Activated CD8-positive, alpha-beta memory T cell treated with anti-CD3 and anti-CD28 coated beads, Interleukin-2, amount 10 ng/mL, durations not matched to agents 7 days and 5 days (primary cell): ENCODE data around the gene KIF2A. TPM values are rescaled to one million over a fixed set of nuclear protein-coding genes. Genes with fewer than 3 reads are reported as not detected.

Source experiments
- ATAC-seq: fragments of 150-1000 bp; cut with Tn5 transposase; one replicate; pipeline ENCODE4 v1.10.0; 2021; ENCODE audit warnings: moderate library complexity
- CTCF ChIA-PET: fragments of 350-600 bp; sonication (Branson Sonifier 250); formaldehyde crosslinking; loops from one replicate; lab custom pipeline; 2021; ENCODE audit warnings: antibody characterized with exemption; lab: Charles Lee
- DNase-seq: peaks from one replicate; pipeline ENCODE4 v3.0.0-alpha.2; 2020
- H3K27ac Mint-ChIP-seq: one replicate; pipeline ENCODE4 v1.8.0; 2021; ENCODE audit warnings: mild to moderate bottlenecking, mixed read lengths
- H3K27me3 Mint-ChIP-seq: one replicate; pipeline ENCODE4 v1.8.0; 2021; ENCODE audit warnings: mixed read lengths
- H3K36me3 Mint-ChIP-seq: one replicate; pipeline ENCODE4 v1.8.0; 2021; ENCODE audit warnings: mild to moderate bottlenecking, mixed read lengths
- H3K4me1 Mint-ChIP-seq: one replicate; pipeline ENCODE4 v1.8.0; 2021; ENCODE audit warnings: mixed read lengths
- H3K4me3 Mint-ChIP-seq: one replicate; pipeline ENCODE4 v1.8.0; 2021; ENCODE audit warnings: mild to moderate bottlenecking, moderate library complexity, mixed read lengths
- H3K9me3 Mint-ChIP-seq: one replicate; pipeline ENCODE4 v1.8.0; 2022; ENCODE audit warnings: low read depth, mixed read lengths
- total RNA-seq, 2 experiments: library from RNA; stranded (reverse); gene quantifications; one replicate each; pipeline ENCODE4 v1.2.3, GENCODE V29; 2021

The KIF2A gene
- total RNA-seq, 2 experiments from 2014 or later = 194 to 225 TPM

DNA sequence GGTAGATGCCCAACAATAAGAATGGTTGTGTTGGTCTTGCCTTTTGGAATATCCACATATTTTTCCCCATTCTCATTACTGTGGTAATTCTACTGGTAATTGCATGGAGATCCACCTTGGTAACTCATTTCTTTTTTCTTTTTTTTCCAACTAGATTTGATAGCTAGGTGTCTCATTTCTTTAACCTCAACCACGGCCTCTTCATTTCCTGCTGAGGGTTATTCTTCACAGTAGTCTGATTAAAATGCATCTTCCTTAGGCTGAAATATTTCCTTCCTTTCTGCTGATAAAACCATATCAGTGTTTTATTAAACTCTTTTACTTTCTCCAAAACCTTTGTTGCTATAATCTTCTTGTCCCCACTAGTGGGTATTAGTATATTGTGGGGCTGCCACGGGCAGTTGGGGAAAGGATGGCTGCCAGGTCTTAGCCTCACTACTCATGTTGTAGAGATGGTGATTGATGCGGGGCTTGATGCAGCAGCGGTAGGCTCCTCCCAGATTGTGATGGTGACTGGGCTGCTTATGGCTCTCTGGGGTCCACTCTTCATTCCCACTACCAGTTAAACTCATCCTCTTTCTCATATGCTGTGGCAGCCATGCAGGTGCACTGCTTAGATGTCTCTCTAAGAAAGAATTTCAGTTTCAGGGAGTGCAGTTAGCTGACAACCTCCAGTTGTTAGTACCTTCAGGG lies 35.9 kb downstream of the KIF2A start:
- CTCF ChIA-PET = interaction anchor here (0.8 to 2.6 kb wide), 4 partner anchors 13 to 117 kb away, joined by 3 to 6 read pairs (median 3); no protein-coding TSS in a partner anchor
- no peaks in the 10 kb centered on the region for H3K27me3 Mint-ChIP-seq
- ATAC-seq (peak; percentile 82), DNase-seq (peak; percentile 58)
- no peaks in the 10 kb centered on the region for H3K9me3 Mint-ChIP-seq
- H3K4me1 Mint-ChIP-seq = peaks cover 59% of the 10 kb centered on the region
- peaks cover 29% of the 10 kb centered on the region for H3K36me3 Mint-ChIP-seq
- H3K4me3 Mint-ChIP-seq = peak overlapping the region; percentile 53
- peak overlapping the region; percentile 85 for H3K27ac Mint-ChIP-seq

DNA sequence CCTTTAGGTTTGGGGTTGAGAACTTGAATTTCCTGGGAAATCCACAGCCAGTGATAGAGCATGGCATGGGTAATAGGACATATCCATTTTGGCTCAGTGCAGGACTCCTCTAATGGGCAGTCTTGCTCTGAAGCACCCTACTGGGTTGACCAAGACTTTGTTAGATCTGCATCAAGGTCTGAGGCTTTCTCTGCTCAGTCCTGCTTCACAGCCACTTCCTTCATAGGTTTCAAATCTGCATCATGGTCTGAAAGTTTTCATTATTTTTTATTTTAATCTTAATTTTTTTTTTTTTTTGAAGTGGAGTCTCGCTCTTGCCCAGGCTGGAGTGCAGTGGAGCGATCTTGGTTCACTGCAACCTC lies 36.5 kb downstream of the KIF2A start:
- DNase-seq (no peak), ATAC-seq (peak; percentile 41)
- CTCF ChIA-PET = interaction anchor here (1.1 to 2.6 kb wide), 3 partner anchors 13 to 118 kb away, joined by 3 to 6 read pairs (median 3); no protein-coding TSS in a partner anchor
- peaks cover 58% of the 10 kb centered on the region for H3K4me1 Mint-ChIP-seq
- peak overlapping the region; percentile 53 for H3K4me3 Mint-ChIP-seq
- H3K27ac Mint-ChIP-seq = peak overlapping the region; percentile 85
- H3K36me3 Mint-ChIP-seq = peaks cover 31% of the 10 kb centered on the region
- no peaks in the 10 kb centered on the region for H3K9me3 Mint-ChIP-seq
- H3K27me3 Mint-ChIP-seq = no peaks in the 10 kb centered on the region

DNA sequence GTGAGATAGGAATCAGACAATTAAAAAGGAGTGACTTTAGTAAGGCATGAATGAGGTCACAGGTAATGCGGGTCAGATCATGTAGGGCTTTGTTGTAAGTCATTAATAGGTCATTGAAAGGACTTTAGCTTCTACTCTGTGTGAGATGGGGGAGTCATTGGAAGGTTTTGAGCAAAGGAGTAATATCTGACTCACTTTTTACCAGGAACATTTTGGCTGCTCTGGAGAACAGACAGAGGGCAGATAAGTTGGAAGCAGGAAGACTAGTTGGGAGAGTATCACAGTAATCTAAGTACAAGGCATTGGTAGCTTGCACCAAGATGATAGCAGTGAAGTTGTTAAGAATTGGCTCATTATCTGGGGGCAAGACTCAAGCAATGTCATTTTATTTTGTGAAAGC lies 37.4 kb downstream of the KIF2A start:
- H3K4me1 Mint-ChIP-seq = peaks cover 63% of the 10 kb centered on the region

DNA sequence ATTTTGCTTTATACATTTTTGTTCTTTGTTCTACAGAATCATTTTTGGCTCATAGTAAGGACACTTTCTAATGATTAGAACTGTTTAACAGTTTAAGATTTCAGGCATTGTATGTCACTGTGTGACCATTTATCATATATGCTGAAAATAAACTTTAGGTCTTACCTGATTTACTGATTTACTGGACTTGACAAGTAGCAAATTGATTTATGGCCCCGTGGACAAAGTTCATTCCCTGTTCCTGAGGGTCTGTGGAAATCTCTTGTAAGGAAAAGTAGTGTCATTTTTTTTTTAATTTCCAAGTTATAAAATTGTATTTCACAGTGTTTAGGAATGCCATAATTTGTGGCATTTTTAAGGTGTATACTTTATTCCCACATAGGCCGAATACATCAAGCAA lies 40.7 kb downstream of the KIF2A start:
- no peak for DNase-seq
- Mint-ChIP-seq H3K4me1 (peaks cover 48% of the 10 kb centered on the region), H3K36me3 (peaks cover 45% of the 10 kb centered on the region), H3K27ac (peak overlapping the region; percentile 0), H3K4me3 (no peak overlapping the region), H3K27me3 (no peaks in the 10 kb centered on the region), H3K9me3 (no peaks in the 10 kb centered on the region)
- CTCF ChIA-PET = interaction anchor here (4.3 kb wide), 1 partner anchor 122 kb away, joined by 17 read pairs; no protein-coding TSS in a partner anchor
- ATAC-seq = no peak

More for the DNA sequence above, 37.4 kb downstream of the KIF2A start:
- Mint-ChIP-seq H3K36me3 (peaks cover 35% of the 10 kb centered on the region), H3K27me3 (no peaks in the 10 kb centered on the region), H3K9me3 (no peaks in the 10 kb centered on the region), H3K4me3 (no peak overlapping the region), H3K27ac (peak overlapping the region; percentile 67)
- DNase-seq = no peak
- CTCF ChIA-PET = interaction anchor here (0.7 to 4.3 kb wide), 4 partner anchors 10 to 119 kb away, joined by 3 to 17 read pairs (median 4); no protein-coding TSS in a partner anchor
- ATAC-seq = no peak

DNA sequence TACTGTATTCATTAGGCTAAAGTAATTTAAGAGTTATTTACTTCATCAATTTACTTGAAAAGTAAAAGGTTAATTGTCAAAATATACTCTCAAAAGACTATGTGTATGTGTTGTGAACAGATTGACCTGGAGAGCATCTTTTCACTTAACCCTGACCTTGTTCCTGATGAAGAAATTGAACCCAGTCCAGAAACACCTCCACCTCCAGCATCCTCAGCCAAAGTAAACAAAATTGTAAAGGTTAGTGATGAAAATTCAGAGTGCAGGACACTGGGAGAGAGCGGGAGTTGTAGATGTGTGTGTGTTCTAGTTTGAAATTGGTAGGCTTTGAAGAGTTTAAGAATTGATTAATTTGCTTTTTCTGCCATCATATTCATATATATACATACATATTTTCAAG lies 41.9 kb downstream of the KIF2A start:
- H3K4me3 Mint-ChIP-seq = no peak overlapping the region
- peak overlapping the region; percentile 60 for H3K27ac Mint-ChIP-seq
- no peaks in the 10 kb centered on the region for H3K27me3 Mint-ChIP-seq
- H3K36me3 Mint-ChIP-seq = peaks cover 52% of the 10 kb centered on the region
- H3K4me1 Mint-ChIP-seq = peaks cover 43% of the 10 kb centered on the region
- DNase-seq = no peak
- no peak for ATAC-seq
- CTCF ChIA-PET = no interaction called here
- H3K9me3 Mint-ChIP-seq = no peaks in the 10 kb centered on the region

DNA sequence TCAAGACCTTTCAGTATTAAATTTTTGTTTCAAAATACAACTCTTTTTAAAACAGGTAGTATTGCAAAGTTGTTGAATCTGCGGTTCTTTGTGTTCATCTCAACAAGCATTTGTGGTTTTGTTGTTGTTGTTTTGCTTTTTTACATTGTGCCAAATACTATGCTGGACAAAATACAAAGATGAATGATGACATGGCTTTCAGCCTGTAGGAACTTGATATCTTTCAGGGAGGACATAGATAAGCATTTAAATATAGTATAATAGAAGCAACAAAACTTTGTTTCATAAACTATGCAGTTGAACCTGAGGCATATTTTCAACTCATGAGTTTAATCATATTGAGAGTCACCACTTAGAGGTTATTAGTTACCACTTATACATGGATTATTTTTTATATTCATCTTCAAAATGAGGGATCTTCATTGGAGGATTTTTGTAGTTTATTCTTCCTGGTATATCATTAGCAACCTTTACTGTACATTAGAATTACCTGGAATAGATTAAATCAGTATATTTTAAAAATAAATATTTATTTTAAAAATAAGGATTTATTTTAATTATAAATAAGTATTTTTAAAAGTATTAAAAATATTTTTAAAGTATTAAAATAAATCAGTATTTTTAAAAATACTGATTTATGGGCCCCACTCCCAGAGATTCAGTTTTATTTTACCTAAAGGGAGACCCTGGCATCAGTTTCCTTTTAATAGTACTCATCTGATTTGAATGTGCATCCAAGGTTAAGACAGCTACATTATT lies 42.9 kb downstream of the KIF2A start:
- Mint-ChIP-seq H3K4me3 (no peak overlapping the region), H3K27ac (peak overlapping the region; percentile 41), H3K27me3 (no peaks in the 10 kb centered on the region), H3K36me3 (peaks cover 45% of the 10 kb centered on the region), H3K4me1 (peaks cover 37% of the 10 kb centered on the region), H3K9me3 (no peaks in the 10 kb centered on the region)
- ATAC-seq = peak; percentile 20
- CTCF ChIA-PET = interaction anchor here (1.2 kb wide), 2 partner anchors 17 to 124 kb away, joined by 4 to 5 read pairs; no protein-coding TSS in a partner anchor
- DNase-seq = no peak

DNA sequence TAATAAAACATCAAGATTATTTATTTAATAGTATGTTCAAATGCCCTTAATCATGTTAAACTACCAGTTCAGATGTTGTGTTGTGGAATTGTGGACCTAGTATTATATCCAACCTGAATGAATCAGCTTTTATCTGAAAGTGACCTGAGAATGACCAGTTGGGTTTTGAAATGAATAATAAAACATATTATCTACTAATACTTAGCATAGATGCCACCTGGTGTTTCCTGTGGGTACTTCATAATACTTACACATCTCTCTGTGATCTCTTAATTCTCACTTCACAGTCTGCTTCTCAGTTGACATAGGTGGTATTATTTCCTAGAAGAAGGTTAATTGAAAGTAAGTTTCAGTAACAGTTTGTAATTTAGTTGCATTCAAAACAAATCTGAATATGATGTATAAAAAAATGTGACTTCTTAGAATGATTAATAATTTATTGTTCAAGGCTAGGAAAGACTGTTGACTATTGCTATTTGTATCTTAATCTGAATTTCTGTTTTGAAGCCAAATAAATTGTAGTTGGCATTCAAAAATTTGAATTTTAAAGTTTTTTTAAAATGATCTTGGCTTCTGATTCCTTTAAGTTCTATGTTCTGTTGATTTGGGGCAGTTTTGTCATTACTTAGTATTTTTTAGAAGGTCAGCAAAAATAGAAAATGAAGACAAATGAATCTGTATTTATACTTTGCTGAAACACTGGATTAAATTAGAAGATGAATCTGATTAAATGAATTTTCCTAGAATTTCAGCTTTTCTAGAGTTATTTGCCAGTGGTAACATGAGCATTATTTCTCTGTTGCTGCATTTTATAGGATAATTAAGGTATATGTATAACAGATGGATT lies 48.2 kb downstream of the KIF2A start:
- DNase-seq = no peak
- no peak overlapping the region for H3K4me3 Mint-ChIP-seq
- H3K27ac Mint-ChIP-seq = no peak overlapping the region
- peaks cover 52% of the 10 kb centered on the region for H3K36me3 Mint-ChIP-seq
- H3K9me3 Mint-ChIP-seq = no peaks in the 10 kb centered on the region
- H3K27me3 Mint-ChIP-seq = no peaks in the 10 kb centered on the region
- peaks cover 34% of the 10 kb centered on the region for H3K4me1 Mint-ChIP-seq
- CTCF ChIA-PET = interaction anchor here (0.9 to 1.4 kb wide), 7 partner anchors 12 to 130 kb away, joined by 3 to 6 read pairs (median 3); partner anchors contain the start of gene KIF2A
- ATAC-seq = peak; percentile 68

DNA sequence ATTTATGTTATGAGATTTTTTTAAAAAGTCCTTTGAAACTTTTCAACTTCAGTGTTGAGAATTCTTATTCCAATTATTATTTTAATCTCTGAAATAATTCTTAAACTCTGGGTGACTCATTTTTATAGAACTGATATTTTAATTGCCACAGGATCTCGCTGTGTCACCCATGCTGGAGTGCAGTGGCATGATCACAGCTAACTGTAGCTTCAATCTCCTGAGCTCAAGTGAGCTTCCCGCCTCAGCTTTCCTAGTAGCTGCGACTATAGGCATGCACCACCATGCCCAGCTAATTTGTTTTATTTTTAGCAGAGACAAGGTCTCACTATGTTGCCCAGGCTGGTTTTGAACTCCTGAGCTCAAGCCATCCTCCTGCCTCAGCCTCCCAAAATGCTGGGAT lies 56.7 kb downstream of the KIF2A start:
- DNase-seq = no peak
- Mint-ChIP-seq H3K4me3 (no peak overlapping the region), H3K36me3 (peaks cover 54% of the 10 kb centered on the region), H3K4me1 (peaks cover 16% of the 10 kb centered on the region), H3K27ac (no peak overlapping the region), H3K9me3 (no peaks in the 10 kb centered on the region), H3K27me3 (no peaks in the 10 kb centered on the region)
- CTCF ChIA-PET = interaction anchor here (0.6 to 0.8 kb wide), 2 partner anchors 16 to 120 kb away, joined by 3 to 4 read pairs; no protein-coding TSS in a partner anchor
- no peak for ATAC-seq

DNA sequence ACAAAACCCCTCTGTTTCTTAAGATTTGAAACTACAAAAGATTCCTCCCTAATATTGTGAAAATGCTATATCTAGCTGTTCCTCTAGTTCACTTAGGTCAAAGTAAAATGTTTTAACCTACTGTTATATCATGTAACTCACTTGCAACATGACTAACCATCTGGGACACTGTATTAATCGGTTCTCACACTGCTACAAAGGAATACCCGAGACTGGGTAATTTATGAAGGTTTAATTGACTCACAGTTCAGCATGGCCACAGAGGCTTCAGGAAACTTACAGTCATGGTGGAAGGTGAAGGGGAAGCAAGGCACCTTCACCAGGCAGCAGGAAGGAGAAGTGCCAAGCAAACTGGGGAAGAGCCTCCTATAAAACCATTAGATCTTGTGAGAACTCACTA lies 63.0 kb downstream of the KIF2A start:
- Mint-ChIP-seq H3K27ac (peak overlapping the region; percentile 22), H3K4me1 (peaks cover 15% of the 10 kb centered on the region), H3K36me3 (peaks cover 55% of the 10 kb centered on the region), H3K4me3 (no peak overlapping the region), H3K27me3 (no peaks in the 10 kb centered on the region), H3K9me3 (no peaks in the 10 kb centered on the region)
- CTCF ChIA-PET = interaction anchor here (1.6 kb wide), 1 partner anchor 18 kb away, joined by 3 read pairs; no protein-coding TSS in a partner anchor
- no peak for ATAC-seq
- DNase-seq = no peak

DNA sequence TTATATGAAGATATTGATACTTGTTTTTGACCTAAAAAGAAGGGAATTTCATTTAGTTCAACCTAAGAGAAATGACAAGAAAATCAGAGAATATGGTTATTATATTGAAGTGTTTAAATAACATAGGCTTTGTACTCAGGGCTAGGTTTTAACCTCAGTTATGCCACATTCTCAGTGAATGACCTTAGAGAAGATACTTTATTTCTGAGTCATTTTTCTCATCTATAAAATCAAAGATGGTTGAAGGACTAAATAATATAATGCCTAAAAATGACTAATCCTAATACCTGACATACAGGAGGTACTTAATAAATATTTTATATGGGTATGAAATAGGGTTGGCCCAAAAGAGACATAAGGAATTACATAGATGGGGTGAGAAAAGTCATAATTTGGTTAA lies 65.4 kb downstream of the KIF2A start:
- Mint-ChIP-seq H3K36me3 (peaks cover 51% of the 10 kb centered on the region), H3K9me3 (no peaks in the 10 kb centered on the region), H3K4me3 (no peak overlapping the region), H3K27me3 (no peaks in the 10 kb centered on the region), H3K4me1 (peaks cover 11% of the 10 kb centered on the region), H3K27ac (no peak overlapping the region)
- DNase-seq (no peak), ATAC-seq (no peak)
- CTCF ChIA-PET = no interaction called here

DNA sequence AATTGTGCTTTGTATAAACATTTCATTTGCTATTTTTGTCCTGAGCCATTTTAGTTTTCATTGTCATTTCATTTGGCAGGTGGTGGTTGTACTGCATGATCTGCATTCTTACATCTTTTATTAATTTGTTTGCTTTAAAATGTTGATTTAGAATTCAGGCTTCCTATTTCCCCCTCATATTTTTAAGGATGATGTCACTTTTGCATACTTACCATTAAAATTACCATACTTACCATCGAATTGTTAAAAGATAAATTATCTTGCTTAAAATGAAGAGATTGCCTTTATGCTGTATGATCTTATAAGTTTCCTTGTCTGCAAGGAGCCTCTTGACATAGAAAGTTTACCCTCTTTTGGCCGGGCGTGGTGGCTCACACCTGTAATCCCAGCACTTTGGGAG lies 66.6 kb downstream of the KIF2A start:
- CTCF ChIA-PET = no interaction called here
- ATAC-seq (no peak), DNase-seq (no peak)
- Mint-ChIP-seq H3K27ac (no peak overlapping the region), H3K4me1 (peaks cover 8% of the 10 kb centered on the region), H3K4me3 (no peak overlapping the region), H3K9me3 (no peaks in the 10 kb centered on the region), H3K36me3 (peaks cover 53% of the 10 kb centered on the region), H3K27me3 (no peaks in the 10 kb centered on the region)

DNA sequence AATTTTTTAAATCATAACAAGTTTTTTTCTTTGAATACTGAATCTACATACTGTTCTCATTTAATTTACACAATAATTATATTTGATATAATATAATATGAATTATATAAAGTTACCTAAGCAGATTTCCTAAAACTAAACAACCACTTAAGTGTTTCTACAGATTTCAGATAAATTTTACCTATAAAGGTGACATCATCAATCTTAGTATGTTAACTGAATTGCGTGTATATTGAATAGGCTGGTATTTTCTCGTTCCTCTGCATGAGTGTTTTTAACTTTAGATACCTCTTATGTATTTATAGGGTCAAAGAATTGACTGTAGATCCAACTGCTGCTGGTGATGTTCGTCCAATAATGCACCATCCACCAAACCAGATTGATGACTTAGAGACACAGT lies 67.4 kb downstream of the KIF2A start:
- peaks cover 58% of the 10 kb centered on the region for H3K36me3 Mint-ChIP-seq

DNA sequence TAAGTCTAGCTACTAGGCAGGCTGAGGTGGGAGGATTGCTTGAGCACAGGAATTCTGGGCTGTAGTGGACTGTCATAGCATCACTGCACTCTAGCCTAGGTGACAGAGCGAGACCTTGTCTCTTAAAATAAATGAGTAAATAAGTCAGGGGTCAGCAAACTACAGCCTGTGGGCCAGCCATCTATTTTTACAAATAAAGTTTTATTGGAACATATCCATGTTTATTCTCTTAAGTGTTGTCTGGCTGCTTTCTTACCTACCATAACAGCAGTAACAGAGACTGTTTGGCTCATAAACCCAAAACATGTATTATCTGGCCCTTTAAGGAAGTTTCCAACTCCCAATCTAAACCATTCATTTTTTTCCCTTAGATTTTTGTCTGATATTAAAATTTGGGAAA lies 68.1 kb downstream of the KIF2A start:
- ATAC-seq = no peak
- Mint-ChIP-seq H3K27me3 (no peaks in the 10 kb centered on the region), H3K36me3 (peaks cover 61% of the 10 kb centered on the region), H3K9me3 (no peaks in the 10 kb centered on the region), H3K4me1 (peaks cover 5% of the 10 kb centered on the region), H3K27ac (no peak overlapping the region), H3K4me3 (no peak overlapping the region)
- CTCF ChIA-PET = no interaction called here
- DNase-seq = no peak

More for the DNA sequence above, 67.4 kb downstream of the KIF2A start:
- no peaks in the 10 kb centered on the region for H3K27me3 Mint-ChIP-seq
- H3K27ac Mint-ChIP-seq = no peak overlapping the region
- ATAC-seq (no peak), DNase-seq (no peak)
- peaks cover 7% of the 10 kb centered on the region for H3K4me1 Mint-ChIP-seq
- no peak overlapping the region for H3K4me3 Mint-ChIP-seq
- CTCF ChIA-PET = no interaction called here
- no peaks in the 10 kb centered on the region for H3K9me3 Mint-ChIP-seq
